Erythroblast (primary cell): Measurements from ENCODE around the gene DMPK.

Experiments
- GATA1 ChIP-seq: IDR thresholded peaks from 2 replicates; pipeline ENCODE4 v1.6.1; 2011; ENCODE audit warnings: low read depth, mild to moderate bottlenecking, control low read depth, low read length, moderate library complexity
- POLR2A ChIP-seq: IDR thresholded peaks from 2 replicates; pipeline ENCODE4 v1.6.1; 2011; ENCODE audit warnings: mild to moderate bottlenecking, low read length

- TF ChIP-seq POLR2A (no peak), GATA1 (no peak)
Observed at GRCh38 chr19:45793178-45793564, 10.9 kb upstream of the DMPK start.
